ENCODE data around the gene ABCA3. TPM values are rescaled to one million over a fixed set of nuclear protein-coding genes. Genes with fewer than 3 reads are reported as not detected.

Gene ABCA3
- total RNA-seq, 2 donors from 2014 or later = 1.3 to 4.6 TPM

- Histone ChIP-seq H3K4me1 (no peaks in the 10 kb centered on the region), H3K27me3 (no peaks in the 10 kb centered on the region), H3K27ac (no peak overlapping the region), H3K36me3 (no peaks in the 10 kb centered on the region), H3K4me3 (no peak overlapping the region), H3K9ac (ENCODE audit: low read depth in 2 of 2, low read length in 2 of 2) (no peak overlapping the region), H3K9me3 (no peaks in the 10 kb centered on the region)
- no peak for DNase-seq
- TF ChIP-seq CTCF (IDR thresholded peaks at IDR 0.05) = no peak
- intact Hi-C loops (cut with DNase I) = no loop called here
Measured at GRCh38 chr16:2287916-2288547, 52.5 kb downstream of the ABCA3 start.

- H3K4me1 ChIP-seq = no peaks in the 10 kb centered on the region
- TF ChIP-seq CTCF (IDR thresholded peaks at IDR 0.05) = no peak
- no peak overlapping the region for H3K9ac ChIP-seq (ENCODE audit: low read depth in 2 of 2, low read length in 2 of 2)
- no peak overlapping the region for H3K27ac ChIP-seq
- no peaks in the 10 kb centered on the region for H3K27me3 ChIP-seq
- H3K4me3 ChIP-seq = no peak overlapping the region
- H3K36me3 ChIP-seq = no peaks in the 10 kb centered on the region
- H3K9me3 ChIP-seq = no peaks in the 10 kb centered on the region
- DNase-seq = no peak
- intact Hi-C loops (cut with DNase I) = no loop called here
Measured at GRCh38 chr16:2286550-2286949, 54.0 kb downstream of the ABCA3 start.

GRCh38 chr16:2285731-2286191 lies 54.8 kb downstream of the ABCA3 start:
- Histone ChIP-seq H3K36me3 (no peaks in the 10 kb centered on the region), H3K9ac (ENCODE audit: low read depth in 2 of 2, low read length in 2 of 2) (no peak overlapping the region), H3K4me3 (no peak overlapping the region), H3K27ac (no peak overlapping the region), H3K4me1 (no peaks in the 10 kb centered on the region), H3K27me3 (no peaks in the 10 kb centered on the region), H3K9me3 (no peaks in the 10 kb centered on the region)
- DNase-seq = no peak
- intact Hi-C loops (cut with DNase I) = no loop called here
- no peak for TF ChIP-seq CTCF (IDR thresholded peaks at IDR 0.05)

- Histone ChIP-seq H3K4me1 (no peaks in the 10 kb centered on the region), H3K36me3 (no peaks in the 10 kb centered on the region), H3K27me3 (no peaks in the 10 kb centered on the region), H3K9ac (ENCODE audit: low read depth in 2 of 2, low read length in 2 of 2) (no peak overlapping the region), H3K4me3 (no peak overlapping the region), H3K9me3 (no peaks in the 10 kb centered on the region), H3K27ac (no peak overlapping the region)
- no peak for TF ChIP-seq CTCF (IDR thresholded peaks at IDR 0.05)
- DNase-seq = no peak
- intact Hi-C loops (cut with DNase I) = no loop called here
Measured at GRCh38 chr16:2284797-2285576, 55.5 kb downstream of the ABCA3 start.

GRCh38 chr16:2284001-2284770 lies 56.3 kb downstream of the ABCA3 start:
- H3K36me3 ChIP-seq = no peaks in the 10 kb centered on the region
- DNase-seq = no peak

More at GRCh38 chr16:2284001-2284770, 56.3 kb downstream of the ABCA3 start:
- H3K4me3 ChIP-seq = no peak overlapping the region
- intact Hi-C loops (cut with DNase I) = no loop called here
- H3K9me3 ChIP-seq = no peaks in the 10 kb centered on the region
- H3K27ac ChIP-seq = no peak overlapping the region
- H3K9ac ChIP-seq (ENCODE audit: low read depth in 2 of 2, low read length in 2 of 2) = no peak overlapping the region
- no peak for TF ChIP-seq CTCF (IDR thresholded peaks at IDR 0.05)
- H3K27me3 ChIP-seq = no peaks in the 10 kb centered on the region
- no peaks in the 10 kb centered on the region for H3K4me1 ChIP-seq
